D721Med (cell line): Measurements from ENCODE around the gene ADGRE1.

ENCODE experiments used
- DNase-seq: peaks from one replicate; pipeline ENCODE4 v3.0.0; 2011; ENCODE audit warnings: low spot score; ENCODE audit not compliant: insufficient read length
- FAIRE-seq: peaks from 2 replicates; lab custom pipeline; 2011; peaks lifted over from hg19 to GRCh38; lab: Jason Lieb, UNC
- CTCF ChIP-seq: IDR thresholded peaks from 2 replicates; pipeline ENCODE4 v1.5.1; 2012; ENCODE audit warnings: mild to moderate bottlenecking, control low read depth; ENCODE audit not compliant: insufficient read depth; ENCODE audit errors: missing control alignments

ADGRE1 gene

GRCh38 chr19:6925386-6925785, 38.0 kb downstream of the ADGRE1 start:
- no peak for TF ChIP-seq CTCF
- DNase-seq (no peak), FAIRE-seq (no peak)

- TF ChIP-seq CTCF, result no peak
- FAIRE-seq (no peak), DNase-seq (no peak)
Measured at GRCh38 chr19:6925801-6926751, 38.7 kb downstream of the ADGRE1 start.

GRCh38 chr19:6930190-6930589, 42.8 kb downstream of the ADGRE1 start:
- DNase-seq (no peak), FAIRE-seq (no peak)
- no peak for TF ChIP-seq CTCF

- no peak for FAIRE-seq
- TF ChIP-seq CTCF, result no peak
- no peak for DNase-seq
Measured at GRCh38 chr19:6935069-6935468, 47.7 kb downstream of the ADGRE1 start.

GRCh38 chr19:6935618-6936017, 48.2 kb downstream of the ADGRE1 start:
- TF ChIP-seq CTCF, result no peak

GRCh38 chr19:6945733-6946132, 58.4 kb downstream of the ADGRE1 start:
- FAIRE-seq (no peak), DNase-seq (no peak)
- TF ChIP-seq CTCF, result no peak

More at GRCh38 chr19:6935618-6936017, 48.2 kb downstream of the ADGRE1 start:
- DNase-seq (no peak), FAIRE-seq (no peak)

GRCh38 chr19:6947745-6948144, 60.4 kb downstream of the ADGRE1 start:
- no peak for TF ChIP-seq CTCF
- DNase-seq, result no peak
- no peak for FAIRE-seq
